Endometrial microvascular endothelial cells (primary cell): Measurements from ENCODE around the gene TADA3. TPM values are rescaled to one million over a fixed set of nuclear protein-coding genes. Genes with fewer than 3 reads are reported as not detected.
"Not testable (repeated sequence)": the region's sequence is repeated elsewhere in the genome, so short reads cannot be mapped to it uniquely, and the experiment has no call there.

Experiments
- in situ Hi-C: cut with HindIII; loops from 2 replicates; pipeline ENCODE4 v1.10.0; 2017; ENCODE audit warnings: low sequenced_read_pairs, low pct_unique_long_range_greater_than_20kb; ENCODE audit errors: inconsistent ontology term
- total RNA-seq: library from RNA; depleted of rRNA; stranded (reverse); fragments of >200 nt; gene quantifications from one replicate; pipeline ENCODE4 v1.2.3, GENCODE V29; 2015; ENCODE audit errors: inconsistent ontology term

TADA3 gene
- total RNA-seq, 1 donor from 2014 or later = 83.3 TPM

- in situ Hi-C loops = no loop called here
Measured at GRCh38 chr3:9786825-9787669, 5.2 kb downstream of the TADA3 start.

- in situ Hi-C loops = no loop called here
Measured at GRCh38 chr3:9786209-9786739, 6.0 kb downstream of the TADA3 start.

- in situ Hi-C loops = no loop called here
Measured at GRCh38 chr3:9785602-9786001, 6.7 kb downstream of the TADA3 start.

GRCh38 chr3:9784965-9785364 is 7.3 kb downstream of the TADA3 start:
- in situ Hi-C loops = no loop called here

GRCh38 chr3:9783954-9784353 is 8.3 kb downstream of the TADA3 start:
- in situ Hi-C loops = no loop called here

GRCh38 chr3:9782770-9783169 is 9.5 kb downstream of the TADA3 start:
- in situ Hi-C loops = no loop called here

- in situ Hi-C loops = no loop called here
Measured at GRCh38 chr3:9781978-9782603, 10.2 kb downstream of the TADA3 start.

GRCh38 chr3:9781551-9781950 is 10.7 kb downstream of the TADA3 start:
- in situ Hi-C loops = no loop called here

GRCh38 chr3:9780910-9781309 is 11.4 kb downstream of the TADA3 start:
- in situ Hi-C loops = no loop called here

- in situ Hi-C loops = no loop called here
Measured at GRCh38 chr3:9780458-9780812, 11.8 kb downstream of the TADA3 start.

- in situ Hi-C loops = no loop called here
Measured at GRCh38 chr3:9779721-9780457, 12.4 kb downstream of the TADA3 start.

- in situ Hi-C loops = no loop called here
Measured at GRCh38 chr3:9779075-9779593, 13.1 kb downstream of the TADA3 start.

- in situ Hi-C loops = no loop called here
Measured at GRCh38 chr3:9778143-9779074, 13.9 kb downstream of the TADA3 start.

- in situ Hi-C loops = no loop called here
Measured at GRCh38 chr3:9777694-9778021, 14.6 kb downstream of the TADA3 start.

GRCh38 chr3:9776896-9777693 is 15.2 kb downstream of the TADA3 start:
- in situ Hi-C loops = no loop called here

- in situ Hi-C loops = not testable (repeated sequence)
Measured at GRCh38 chr3:9771007-9771406, 21.3 kb downstream of the TADA3 start.

- in situ Hi-C loops = no loop called here
Measured at GRCh38 chr3:9770276-9770812, 21.9 kb downstream of the TADA3 start.
